Measurements from ENCODE around the gene TRIM32.
A peak's percentile ranks its signal among the peaks of the same experiment; 100 is the strongest.

The TRIM32 gene

GRCh38 chr9:116687074-116687753 lies at the start of gene TRIM32:
Gene TRIM32 (plus strand): TSS chr9:116687305. CDS start chr9:116697743, 10,438 bp downstream.
- ATAC-seq: peak; percentile 96 to 97

GRCh38 chr9:116639251-116639741 lies 47.8 kb upstream of the TRIM32 start:
- no peak for ATAC-seq

GRCh38 chr9:116641292-116642059 lies 45.6 kb upstream of the TRIM32 start:
- no peak for ATAC-seq

- ATAC-seq: no peak
These were observed 43.4 kb upstream of the TRIM32 start for GRCh38 chr9:116643691-116644090.

GRCh38 chr9:116644091-116644688 lies 42.9 kb upstream of the TRIM32 start:
- ATAC-seq: no peak

- no peak for ATAC-seq
These were observed 40.2 kb upstream of the TRIM32 start for GRCh38 chr9:116646661-116647514.

- no peak for ATAC-seq
These were observed 39.6 kb upstream of the TRIM32 start for GRCh38 chr9:116647515-116647809.

GRCh38 chr9:116653348-116654058 lies 33.6 kb upstream of the TRIM32 start:
- no peak for ATAC-seq

GRCh38 chr9:116654059-116654355 lies 33.1 kb upstream of the TRIM32 start:
- no peak for ATAC-seq

- no peak for ATAC-seq
These were observed 30.6 kb upstream of the TRIM32 start for GRCh38 chr9:116656501-116656971.

- no peak for ATAC-seq
These were observed 30.1 kb upstream of the TRIM32 start for GRCh38 chr9:116656977-116657376.

- ATAC-seq: no peak
These were observed 28.8 kb upstream of the TRIM32 start for GRCh38 chr9:116658265-116658664.

GRCh38 chr9:116661037-116661954 lies 25.8 kb upstream of the TRIM32 start:
- peak in 1 of 2 donors; percentile 24 for ATAC-seq

- ATAC-seq: no peak
These were observed 24.3 kb upstream of the TRIM32 start for GRCh38 chr9:116662646-116663310.

GRCh38 chr9:116663581-116663980 lies 23.5 kb upstream of the TRIM32 start:
- no peak for ATAC-seq

GRCh38 chr9:116668970-116669695 lies 18.0 kb upstream of the TRIM32 start:
- ATAC-seq: no peak

- ATAC-seq: no peak
These were observed 15.5 kb upstream of the TRIM32 start for GRCh38 chr9:116671605-116672004.

- ATAC-seq: no peak
These were observed 13.7 kb upstream of the TRIM32 start for GRCh38 chr9:116673375-116673774.

- no peak for ATAC-seq
These were observed 12.7 kb upstream of the TRIM32 start for GRCh38 chr9:116674210-116674980.

Measured in activated CD4-positive, CD25-positive, alpha-beta regulatory T cell treated with anti-CD3 and anti-CD28 coated beads, Interleukin-2, amount 50 U/mL, for 24 hours (primary cell).